HEK293 (cell line): ENCODE data around the gene SRSF8.

Experiments
- CTCF ChIA-PET: fragments of 350-600 bp; formaldehyde crosslinking; extraction: SDS; loops from one replicate; lab custom pipeline; 2021; ENCODE audit warnings: antibody characterized with exemption; lab: Yijun Ruan, JAX
- POLR2A ChIA-PET: fragments of 300-600 bp; formaldehyde crosslinking; extraction: SDS; loops from one replicate; lab custom pipeline; 2020; ENCODE audit warnings: antibody characterized with exemption, inconsistent platforms; lab: Yijun Ruan, JAX
- H3K27ac ChIP-seq: fragments of 200-500 bp; sonication (Bioruptor generic); 2 replicates; pipeline ENCODE4 v1.5.1; 2014; ENCODE audit warnings: low read depth, low read length, control low read depth, inconsistent platforms; ENCODE audit errors: extremely low read depth
- H3K36me3 ChIP-seq, 2 experiments: fragments of 200-500 bp in 1 of 2; sonication (Bioruptor generic) in 1 of 2; 1 replicate in 1 of 2; 2 replicates in 1 of 2; pipeline ENCODE4 v1.5.1; 2014 to 2017; ENCODE audit warnings: inconsistent platforms in 2 of 2, low read length in 2 of 2; ENCODE audit not compliant: control insufficient read depth in 2 of 2, insufficient read depth in 1 of 2
- H3K4me1 ChIP-seq: fragments of 200-500 bp; sonication (Bioruptor generic); 2 replicates; pipeline ENCODE4 v1.5.1; 2014; ENCODE audit warnings: mild to moderate bottlenecking, low read length, inconsistent platforms; ENCODE audit not compliant: control insufficient read depth, insufficient read depth
- H3K4me3 ChIP-seq: 2 replicates; pipeline ENCODE4 v1.5.1; 2011; ENCODE audit warnings: low read depth, mild to moderate bottlenecking, control low read depth, low read length, moderate library complexity
- H3K9me3 ChIP-seq: fragments of 200-500 bp; sonication (Bioruptor generic); 2 replicates; pipeline ENCODE4 v1.5.1; 2014; ENCODE audit warnings: low read depth, low read length, inconsistent platforms; ENCODE audit not compliant: control insufficient read depth, insufficient read depth
- ATF2 ChIP-seq: fragments of 450-650 bp; formaldehyde crosslinking; IDR thresholded peaks from 2 replicates; pipeline ENCODE4 v1.5.1; 2016; ENCODE audit warnings: missing biosample characterization, missing genetic modification characterization, low read depth
- EGR2 ChIP-seq: fragments of 450-650 bp; formaldehyde crosslinking; IDR thresholded peaks from 2 replicates; pipeline ENCODE4 v1.5.1; 2016; ENCODE audit warnings: low read depth, missing biosample characterization, missing genetic modification characterization
- KLF1 ChIP-seq: fragments of 450-650 bp; formaldehyde crosslinking; IDR thresholded peaks from 2 replicates; pipeline ENCODE4 v1.5.1; 2016; ENCODE audit warnings: missing biosample characterization, missing genetic modification characterization
- PRDM10 ChIP-seq: fragments of 450-650 bp; formaldehyde crosslinking; IDR thresholded peaks from 2 replicates; pipeline ENCODE4 v1.5.1; 2016; ENCODE audit warnings: missing biosample characterization, missing genetic modification characterization
- SP7 ChIP-seq: fragments of 450-650 bp; formaldehyde crosslinking; IDR thresholded peaks from 2 replicates; pipeline ENCODE4 v1.5.1; 2016; ENCODE audit warnings: missing biosample characterization, missing genetic modification characterization
- ZNF311 ChIP-seq: fragments of 450-650 bp; formaldehyde crosslinking; IDR thresholded peaks from 2 replicates; pipeline ENCODE4 v1.5.1; 2017; ENCODE audit warnings: missing biosample characterization, missing genetic modification characterization, borderline replicate concordance
- ZNF362 ChIP-seq: fragments of 450-650 bp; formaldehyde crosslinking; IDR thresholded peaks from 2 replicates; pipeline ENCODE4 v1.5.1; 2016; ENCODE audit warnings: missing biosample characterization, missing genetic modification characterization
- ZNF404 ChIP-seq: fragments of 450-650 bp; formaldehyde crosslinking; IDR thresholded peaks from 2 replicates; pipeline ENCODE4 v1.5.1; 2017; ENCODE audit warnings: missing biosample characterization, missing genetic modification characterization
- ZNF629 ChIP-seq: fragments of 450-650 bp; formaldehyde crosslinking; IDR thresholded peaks from 2 replicates; pipeline ENCODE4 v1.5.1; 2017; ENCODE audit warnings: missing biosample characterization, missing genetic modification characterization

SRSF8 gene

GRCh38 chr11:95085117-95085816 is 18.5 kb downstream of the SRSF8 start (continued):
- TF ChIP-seq PRDM10 = no peak
- TF ChIP-seq ZNF311 (tag by site-specific recombination) = no peak

- Histone ChIP-seq H3K36me3 (no peaks in the 10 kb centered on the region), H3K27ac (no peak overlapping the region), H3K9me3 (no peaks in the 10 kb centered on the region), H3K4me1 (no peaks in the 10 kb centered on the region), H3K4me3 (no peak overlapping the region)
- ChIA-PET CTCF (interaction anchor here (1.0 to 1.9 kb wide), 3 partner anchors 9 to 19 kb away, joined by 4 to 7 read pairs (median 4); partner anchors contain the start of gene SRSF8), POLR2A (interaction anchor here (1.0 to 1.9 kb wide), 3 partner anchors 18 to 703 kb away, joined by 3 to 6 read pairs (median 3); partner anchors contain the start of genes FAM76B and SRSF8)
- TF ChIP-seq ZNF362 (tag by site-specific recombination) = no peak
- TF ChIP-seq ZNF629 (tag by site-specific recombination) = peak; percentile 72
- TF ChIP-seq ATF2 (tag by site-specific recombination) = peak; percentile 86
- TF ChIP-seq PRDM10 = peak; percentile 23; the same call in 1 of the 2 replicates
- peak; percentile 31; the same call in 1 of the 2 replicates for TF ChIP-seq SP7 (tag by site-specific recombination)
- TF ChIP-seq EGR2 = peak; percentile 25; the same call in 1 of the 2 replicates
- TF ChIP-seq ZNF404 = no peak
- TF ChIP-seq, all 188 proteins: peak for 5
Observed at GRCh38 chr11:95086151-95086550, 19.4 kb downstream of the SRSF8 start.

GRCh38 chr11:95086836-95087570 is 20.3 kb downstream of the SRSF8 start:
- no peak for TF ChIP-seq KLF1 (tag by site-specific recombination)
- Histone ChIP-seq H3K9me3 (no peaks in the 10 kb centered on the region), H3K4me1 (no peaks in the 10 kb centered on the region), H3K27ac (no peak overlapping the region), H3K36me3 (no peaks in the 10 kb centered on the region), H3K4me3 (no peak overlapping the region)
- CTCF ChIA-PET = interaction anchor here (7.3 kb wide), 1 partner anchor 15 kb away, joined by 63 read pairs; the partner anchor contains the start of gene SRSF8
- POLR2A ChIA-PET = interaction anchor here (1.0 kb wide), 1 partner anchor 702 kb away, joined by 3 read pairs; the partner anchor contains the start of gene FAM76B
